A549 treated with CpdA at 1 μM for 4 hours (cell line): ENCODE measurements around the gene CCNY. TPM values are rescaled to one million over a fixed set of nuclear protein-coding genes. Genes with fewer than 3 reads are reported as not detected.

ENCODE experiments used
- total RNA-seq: library from RNA; stranded (reverse); fragments of 200-300 nt; extraction: Qiagen RNA extraction; gene quantifications from 5 replicates; pipeline ENCODE4 v1.2.3, GENCODE V29; 2022; ENCODE audit warnings: low read depth

Gene CCNY
- total RNA-seq: 43.5 to 58.5 TPM (median 45.2 TPM) in 5 replicates

GRCh38 chr10:35336084-35336831 is at the start of gene CCNY:
TSS of gene CCNY (plus strand) at chr10:35336509. CDS start at chr10:35337054, 545 bp downstream.

DNA sequence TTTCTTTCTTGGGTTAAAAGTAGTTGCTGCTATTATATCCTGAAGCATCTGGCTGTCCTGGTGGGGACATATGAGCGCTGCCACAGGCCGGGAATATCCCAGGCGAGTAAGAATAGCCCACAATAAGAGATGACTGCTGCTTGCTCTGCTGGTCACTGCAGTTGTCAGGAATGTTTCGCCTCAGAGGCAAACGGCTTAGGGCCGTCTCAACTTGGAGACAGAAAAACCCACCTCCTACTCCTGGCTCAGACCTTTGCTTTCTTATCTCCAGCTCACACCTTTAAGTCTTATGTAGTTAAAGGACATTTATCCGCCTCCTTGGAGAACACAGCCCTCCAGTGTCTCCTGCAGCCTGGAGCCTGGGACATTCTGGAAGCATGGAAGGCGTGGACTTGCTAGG is 268.9 kb downstream of the CCNY start, which contains the start of gene GJD4:
Gene GJD4 (plus strand): TSS at position 151 of the 400 bp plus-strand sequence. CDS start 227 bp downstream, at position 378.

Other genes starting within 250 kb of the CCNY start
- gene CUL2, start 246.2 kb upstream of the CCNY start, total RNA-seq: 22.2 to 25.8 TPM (median 24.6 TPM) in 5 replicates
- gene CREM, start 209.7 kb upstream of the CCNY start, total RNA-seq: 39.4 to 45.9 TPM (median 43.1 TPM) in 5 replicates